ENCODE data around the gene ACAP3. TPM values are rescaled to one million over a fixed set of nuclear protein-coding genes. Genes with fewer than 3 reads are reported as not detected.

ACAP3 gene
- total RNA-seq, 1 donor from 2014 or later, result 16.2 TPM

DNA sequence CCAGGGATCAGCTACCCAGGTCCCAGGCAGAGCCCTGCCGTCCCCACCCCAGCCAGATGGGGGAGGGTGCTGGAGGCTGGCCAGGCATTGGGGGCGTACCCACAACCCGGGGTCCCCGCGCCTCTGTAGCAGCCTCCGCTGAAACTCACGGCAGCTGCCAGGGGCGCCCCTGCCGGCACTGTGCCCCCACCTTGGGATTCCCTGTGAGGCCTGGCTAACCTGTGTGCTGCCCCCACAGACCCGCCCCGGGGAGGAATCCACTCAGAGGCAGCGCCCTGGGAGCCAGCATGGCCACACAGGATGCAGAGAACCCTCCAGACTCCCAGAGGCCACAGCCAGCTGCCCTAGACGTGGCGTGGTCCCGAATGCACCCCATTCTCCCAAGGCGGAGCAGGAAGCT is 37.7 kb upstream of the ACAP3 start:
- DNase-seq (ENCODE audit: low read depth, low spot score), result no peak

DNA sequence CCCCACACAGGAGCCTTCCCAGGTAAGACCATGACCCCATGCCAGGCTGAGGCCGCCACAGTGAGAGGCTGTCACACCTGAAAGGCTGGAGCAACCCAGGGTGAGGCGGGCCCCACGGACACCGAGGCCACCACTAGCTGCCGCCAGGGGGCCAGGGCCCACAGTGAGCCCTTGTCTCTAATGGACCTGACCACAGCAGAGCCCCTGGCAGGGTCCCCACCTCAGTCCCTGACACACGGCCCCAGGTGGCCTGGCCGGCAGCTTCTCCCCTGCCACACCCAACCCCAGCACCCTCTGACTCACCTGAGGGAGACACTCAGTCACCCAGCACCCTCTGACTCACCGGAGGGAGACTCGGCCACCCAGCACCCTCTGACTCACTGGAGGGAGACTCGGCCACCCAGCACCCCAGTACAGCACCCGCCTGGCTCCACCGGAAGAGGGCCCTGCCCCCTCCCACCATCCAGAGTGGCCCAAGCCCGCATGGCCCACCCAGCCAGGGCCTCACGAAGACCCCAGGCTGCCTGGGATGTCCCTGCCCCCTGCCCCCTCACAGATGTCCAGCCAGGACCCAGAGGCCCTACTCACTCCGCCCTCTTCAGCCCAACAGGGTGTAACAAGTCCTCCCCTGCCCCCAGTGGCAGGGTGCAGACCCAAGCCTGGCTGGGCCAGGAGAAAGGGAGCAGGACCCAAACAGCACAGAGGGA is 37.1 kb upstream of the ACAP3 start:
- no peak for DNase-seq (ENCODE audit: low read depth, low spot score)

DNA sequence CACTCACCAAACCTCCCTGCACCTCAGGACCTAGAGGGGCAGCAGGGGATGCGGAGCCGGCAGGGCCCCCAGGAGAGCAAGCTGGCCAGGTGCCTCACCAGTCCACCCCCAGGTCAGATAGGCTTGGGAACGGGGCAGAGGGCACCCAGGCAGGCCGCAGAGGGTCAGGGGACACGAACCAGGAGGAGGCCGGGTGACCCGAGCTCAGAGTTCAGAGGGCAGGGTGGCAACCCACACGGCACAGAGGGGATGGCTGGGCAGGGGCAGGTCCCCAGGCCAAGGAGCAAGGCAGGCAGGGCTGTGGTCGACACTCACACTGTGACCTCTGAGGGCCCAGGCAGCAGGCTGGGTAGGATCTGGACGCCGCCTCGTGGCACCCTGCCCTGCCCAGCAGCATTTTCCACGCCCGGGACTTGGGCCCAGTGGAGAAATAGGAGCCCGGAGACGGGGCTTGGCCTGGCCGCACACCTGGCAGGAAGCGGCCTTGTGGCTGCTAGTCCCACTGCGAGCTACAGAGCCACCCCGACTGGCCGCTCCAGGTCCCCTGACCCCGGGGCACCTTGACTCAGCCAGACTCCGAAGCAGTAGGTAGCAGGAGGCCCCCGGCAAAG is 36.2 kb upstream of the ACAP3 start:
- DNase-seq (ENCODE audit: low read depth, low spot score), result no peak

DNA sequence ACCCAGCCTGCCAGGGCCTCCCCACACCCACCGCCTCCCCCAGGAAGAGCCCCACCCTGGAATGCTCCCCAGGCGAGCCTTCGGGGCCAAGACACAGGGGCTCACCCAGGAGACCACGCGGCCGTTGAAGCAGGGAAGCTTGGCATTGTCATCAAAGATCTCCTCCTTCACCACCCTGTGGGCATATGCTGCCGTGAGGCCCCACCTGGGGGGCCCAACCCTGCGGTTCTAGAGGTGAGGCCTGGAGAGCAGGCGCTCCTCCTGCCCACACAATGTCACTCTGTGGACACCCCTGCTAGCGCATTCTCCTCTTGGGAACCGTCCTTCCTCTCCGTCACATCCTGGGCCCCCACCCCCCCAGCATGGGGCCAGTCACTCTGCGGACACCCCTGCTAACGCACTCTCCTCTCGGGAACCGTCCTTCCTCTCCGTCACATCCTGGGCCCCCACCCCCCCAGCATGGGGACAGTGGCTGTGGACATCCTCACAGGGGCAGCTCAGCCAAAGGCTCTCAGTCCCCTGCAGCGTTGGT is 34.9 kb upstream of the ACAP3 start:
- DNase-seq (ENCODE audit: low read depth, low spot score), result no peak

DNA sequence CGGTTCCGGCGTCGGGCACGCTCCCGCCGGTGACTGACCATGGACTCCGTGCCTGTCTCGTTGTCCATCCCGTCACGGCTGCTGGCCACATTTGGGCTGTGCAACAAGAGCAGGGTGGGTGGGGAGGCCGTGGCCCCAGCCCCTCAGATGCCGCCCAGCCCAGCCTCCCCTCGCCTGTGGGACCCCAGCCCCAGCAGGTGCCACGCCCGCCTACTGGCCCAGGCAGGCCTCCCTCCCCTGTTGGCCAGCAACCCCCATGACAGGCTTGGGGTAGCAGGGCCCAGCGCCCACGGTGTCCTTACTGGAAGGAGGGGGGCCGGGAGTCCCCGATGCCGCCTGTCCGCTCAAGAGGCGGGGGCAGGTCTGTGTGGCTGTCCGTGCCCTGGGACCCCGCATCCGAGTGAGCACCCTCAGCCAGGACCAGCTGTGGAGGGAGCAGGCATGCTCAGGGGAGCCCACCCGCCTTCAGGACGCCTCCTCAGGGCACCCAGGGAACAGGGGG is 34.4 kb upstream of the ACAP3 start:
- DNase-seq (ENCODE audit: low read depth, low spot score), result no peak

DNA sequence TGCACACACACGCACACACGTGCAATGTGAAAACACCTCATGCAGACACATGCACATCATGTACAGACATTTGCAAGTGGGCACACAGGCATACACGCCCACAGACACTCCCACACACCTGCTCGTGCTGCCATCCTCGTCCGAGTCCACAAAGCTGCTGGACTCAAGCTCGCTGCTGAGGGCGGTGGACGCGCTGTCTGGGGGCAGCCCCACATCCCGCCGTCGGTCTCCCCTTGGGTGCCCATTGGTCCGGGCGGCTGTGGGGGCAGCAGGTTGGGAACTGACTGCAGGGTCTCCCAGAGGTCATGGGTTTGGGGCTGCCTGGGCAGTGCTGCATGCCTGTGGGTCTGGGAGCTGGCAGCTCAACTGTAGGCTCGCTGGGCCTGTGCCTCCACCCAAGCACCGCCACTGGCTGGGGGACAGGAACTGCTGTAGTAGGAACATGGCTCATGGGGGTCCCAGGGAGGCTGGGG is 33.9 kb upstream of the ACAP3 start:
- no peak for DNase-seq (ENCODE audit: low read depth, low spot score)

DNA sequence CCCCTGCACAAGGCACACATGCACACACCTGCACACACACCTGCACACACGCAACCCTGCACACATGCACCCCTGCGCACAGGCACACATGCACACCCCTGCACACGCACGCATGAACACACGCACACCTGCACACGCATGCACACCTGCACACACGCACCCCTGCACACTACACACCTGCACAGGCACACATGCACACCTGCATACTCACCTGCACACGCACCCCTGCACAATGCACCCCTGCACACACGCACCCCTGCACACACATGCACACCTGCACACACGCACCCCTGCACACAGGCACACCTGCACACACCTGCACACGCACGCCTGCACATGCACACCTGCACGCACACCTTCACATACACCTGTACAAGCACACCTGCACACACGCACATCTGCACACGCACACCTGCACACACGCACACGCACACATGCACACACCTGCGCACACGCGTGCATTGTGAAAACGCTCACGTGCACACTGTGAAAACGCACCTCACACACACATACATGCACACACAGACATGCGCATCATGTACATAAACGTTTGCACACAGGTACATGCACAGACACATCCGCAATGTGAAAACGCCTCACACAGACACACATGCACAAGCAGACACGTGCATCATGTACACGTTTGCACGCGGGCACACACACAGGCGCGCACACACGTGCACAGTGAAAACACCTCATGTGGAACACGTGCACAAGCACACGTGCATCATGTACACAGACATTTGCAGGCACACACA is 33.2 kb upstream of the ACAP3 start:
- DNase-seq (ENCODE audit: low read depth, low spot score), result no peak

DNA sequence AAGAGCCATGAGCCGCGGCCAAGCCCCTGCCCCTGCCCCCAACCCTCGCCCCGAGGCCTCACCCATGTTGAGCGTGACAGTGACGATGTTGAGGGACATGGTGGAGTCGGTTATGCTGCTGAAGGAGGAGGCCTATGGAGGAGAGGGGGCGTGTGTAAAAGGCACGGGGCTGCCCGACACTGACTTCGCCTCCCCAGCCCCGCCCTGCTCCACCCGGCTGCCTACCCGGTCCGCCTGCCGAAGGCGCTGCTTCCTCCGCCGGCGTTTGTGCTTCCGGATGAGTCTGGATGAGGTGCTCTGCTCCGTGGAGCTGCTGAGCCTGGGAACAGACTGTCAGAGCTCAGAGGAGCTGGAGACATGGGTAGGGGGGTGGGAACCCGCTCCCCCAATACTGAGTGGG is 32.5 kb upstream of the ACAP3 start:
- no peak for DNase-seq (ENCODE audit: low read depth, low spot score)

DNA sequence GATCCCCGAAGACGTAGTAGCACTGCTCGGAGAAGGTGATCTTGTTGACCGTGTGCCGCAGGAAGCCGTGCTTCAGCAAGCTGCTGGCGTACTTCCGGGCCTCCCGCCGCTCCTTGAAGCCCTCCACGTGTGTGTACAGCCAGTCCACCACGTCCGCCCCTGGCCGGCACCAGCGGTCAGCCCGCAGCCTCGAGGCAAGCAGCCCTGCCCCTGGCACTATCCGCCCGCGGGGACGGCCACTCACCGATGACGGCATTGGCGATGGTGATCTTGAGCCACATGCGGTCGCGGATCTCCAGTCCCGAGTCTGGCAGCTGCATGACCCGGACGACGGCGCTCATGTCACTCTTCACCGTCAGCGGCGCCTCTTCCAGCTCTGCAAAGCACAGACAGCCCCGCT is 30.5 kb upstream of the ACAP3 start:
- DNase-seq (ENCODE audit: low read depth, low spot score), result no peak

DNA sequence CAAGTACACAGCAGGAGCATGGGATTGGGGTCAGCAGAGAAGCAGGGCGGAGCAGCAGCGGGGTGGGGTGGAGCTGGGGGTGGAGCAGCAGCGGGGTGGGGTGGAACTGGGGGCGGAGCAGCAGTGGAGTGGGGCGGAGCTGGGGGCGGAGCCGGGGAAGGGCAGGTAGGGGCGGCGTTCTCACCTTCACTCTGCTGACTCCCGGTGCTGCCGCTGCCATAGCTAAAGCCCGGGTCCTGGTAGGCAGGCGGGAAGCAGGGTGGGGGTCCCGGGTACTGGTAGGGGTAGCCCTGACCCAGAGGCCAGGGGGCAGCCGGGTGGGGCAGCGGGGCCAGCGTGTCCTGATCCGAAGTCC is 30.0 kb upstream of the ACAP3 start:
- no peak for DNase-seq (ENCODE audit: low read depth, low spot score)

DNA sequence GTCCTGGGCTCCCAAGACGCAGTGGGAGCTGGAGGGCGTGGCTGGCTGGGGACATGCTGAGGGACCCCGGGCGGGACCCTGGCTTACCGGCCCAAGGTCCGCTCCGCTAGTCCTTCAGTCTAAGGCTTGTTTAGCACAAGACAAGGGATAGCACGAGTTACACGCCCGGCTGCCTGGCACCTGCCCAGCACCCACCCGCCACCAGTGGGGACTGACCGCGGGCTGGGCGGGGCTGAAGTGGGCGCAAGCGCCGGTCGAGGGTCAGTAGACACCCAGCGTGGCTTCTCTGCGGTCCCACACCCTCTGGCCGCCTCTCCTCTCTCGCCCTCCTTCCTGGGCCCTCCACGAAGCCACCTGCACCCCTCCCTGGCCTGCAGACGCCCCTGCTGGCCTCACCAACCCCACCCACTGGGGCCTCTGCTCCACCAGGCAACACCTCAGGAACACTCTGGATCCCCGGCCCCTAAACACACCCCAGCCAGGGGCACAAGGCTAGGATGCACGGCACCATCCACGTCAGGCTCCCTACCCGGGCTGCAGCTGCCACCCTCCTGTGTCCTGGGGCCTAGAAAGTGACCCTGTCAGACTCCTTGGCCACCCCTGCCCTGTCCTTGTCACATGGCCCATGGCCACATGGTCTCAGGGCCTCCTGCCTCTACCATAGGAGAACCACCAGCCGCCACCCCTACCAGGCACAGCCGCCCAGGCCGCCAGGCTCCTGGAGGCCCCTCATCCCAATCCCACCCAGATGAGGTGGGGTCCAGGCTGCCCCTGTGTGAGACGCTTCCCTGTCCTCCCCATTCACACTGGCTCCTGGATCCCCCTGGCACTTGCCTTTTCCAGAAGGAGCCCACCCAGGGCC is 29.4 kb upstream of the ACAP3 start:
- no peak for DNase-seq (ENCODE audit: low read depth, low spot score)

DNA sequence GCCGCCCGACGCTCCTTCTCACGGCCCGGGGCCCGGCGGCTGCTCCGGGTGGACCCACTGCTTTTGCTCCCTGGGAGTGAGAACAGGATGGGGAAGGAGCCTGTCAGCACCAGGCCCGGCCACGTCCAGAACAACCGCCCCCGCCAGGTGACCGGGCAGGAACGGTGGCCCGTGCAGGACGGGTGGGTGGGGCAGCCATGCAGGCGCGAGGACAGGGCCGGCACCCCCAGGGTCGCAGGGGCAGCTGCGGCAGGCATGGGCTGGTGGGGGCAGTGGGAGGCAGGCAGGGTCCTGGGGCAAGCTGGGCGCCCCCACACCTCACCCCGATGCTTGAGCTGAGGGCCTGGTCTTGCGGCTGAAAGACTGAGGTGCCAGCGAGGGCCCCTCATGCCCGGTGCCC is 28.7 kb upstream of the ACAP3 start:
- no peak for DNase-seq (ENCODE audit: low read depth, low spot score)

DNA sequence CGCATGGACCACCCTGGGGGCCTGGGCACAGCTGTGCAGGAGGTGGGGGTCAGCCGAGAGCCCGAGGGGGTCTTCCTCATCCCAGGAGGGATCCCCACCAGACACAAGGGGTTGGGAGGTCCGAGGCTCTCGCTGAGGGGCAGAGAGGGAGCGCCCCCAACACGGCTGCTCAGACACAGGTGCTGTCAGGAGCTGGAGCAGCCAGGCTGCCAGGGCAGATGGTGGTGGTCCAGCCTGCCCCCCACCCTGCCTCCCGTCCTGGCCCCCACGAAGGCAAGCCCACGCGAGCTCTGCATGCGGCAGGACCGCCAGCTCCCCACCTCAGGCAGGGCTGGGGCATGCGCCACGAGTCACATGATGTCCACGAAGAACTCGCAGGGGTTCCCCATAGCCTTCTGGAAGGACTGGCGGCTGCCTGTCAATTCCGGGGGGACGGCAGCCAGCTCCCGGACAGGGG is 28.1 kb upstream of the ACAP3 start:
- DNase-seq (ENCODE audit: low read depth, low spot score), result no peak

DNA sequence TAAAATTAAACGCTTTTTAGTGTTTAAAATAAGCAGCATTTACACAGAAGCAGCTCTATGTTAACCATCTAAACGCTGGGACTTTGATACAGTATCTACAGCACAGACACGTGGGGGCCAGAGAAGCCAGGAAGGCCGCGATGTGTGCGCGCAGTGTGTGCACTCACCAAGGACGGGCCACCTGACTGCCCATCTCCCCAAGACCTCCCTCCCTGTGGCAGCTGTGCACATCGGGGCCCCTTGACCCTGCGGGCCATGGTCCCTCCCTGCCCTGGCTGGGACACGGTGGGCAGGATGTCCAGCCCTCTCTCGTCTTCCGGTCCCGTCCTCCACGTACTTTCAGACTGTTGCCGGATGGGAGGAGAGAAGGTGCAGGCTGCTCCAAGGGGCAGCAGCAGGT is 27.6 kb upstream of the ACAP3 start:
- DNase-seq (ENCODE audit: low read depth, low spot score), result no peak

DNA sequence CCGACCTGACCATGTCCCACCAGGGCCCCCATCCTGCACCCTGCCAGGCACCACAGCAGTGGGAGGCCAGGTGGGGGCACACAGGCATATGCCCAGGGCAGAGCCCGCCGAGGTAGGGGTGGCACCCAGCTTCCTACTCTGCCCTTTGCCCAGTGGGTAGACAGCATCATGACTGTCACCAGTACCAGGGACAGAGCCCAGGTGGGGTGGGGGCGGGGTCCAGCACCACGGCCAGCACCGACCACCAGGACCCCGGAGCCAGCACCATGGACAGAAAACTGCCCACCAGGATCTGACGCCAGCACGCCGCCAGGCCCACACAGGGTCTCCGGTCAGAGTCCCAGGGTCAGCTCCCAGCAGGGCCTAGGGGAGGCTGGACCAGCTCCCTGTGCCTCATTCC is 27.1 kb upstream of the ACAP3 start:
- no peak for DNase-seq (ENCODE audit: low read depth, low spot score)

DNA sequence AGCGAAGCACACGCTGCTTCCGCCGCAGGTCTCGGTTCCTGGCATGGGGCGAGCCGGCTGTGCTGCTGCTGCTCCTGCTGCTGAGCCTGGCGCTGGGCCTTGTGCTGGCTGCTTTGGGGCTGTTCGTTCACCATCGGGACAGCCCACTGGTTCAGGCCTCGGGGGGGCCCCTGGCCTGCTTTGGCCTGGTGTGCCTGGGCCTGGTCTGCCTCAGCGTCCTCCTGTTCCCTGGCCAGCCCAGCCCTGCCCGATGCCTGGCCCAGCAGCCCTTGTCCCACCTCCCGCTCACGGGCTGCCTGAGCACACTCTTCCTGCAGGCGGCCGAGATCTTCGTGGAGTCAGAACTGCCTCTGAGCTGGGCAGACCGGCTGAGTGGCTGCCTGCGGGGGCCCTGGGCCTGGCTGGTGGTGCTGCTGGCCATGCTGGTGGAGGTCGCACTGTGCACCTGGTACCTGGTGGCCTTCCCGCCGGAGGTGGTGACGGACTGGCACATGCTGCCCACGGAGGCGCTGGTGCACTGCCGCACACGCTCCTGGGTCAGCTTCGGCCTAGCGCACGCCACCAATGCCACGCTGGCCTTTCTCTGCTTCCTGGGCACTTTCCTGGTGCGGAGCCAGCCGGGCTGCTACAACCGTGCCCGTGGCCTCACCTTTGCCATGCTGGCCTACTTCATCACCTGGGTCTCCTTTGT is 26.0 kb upstream of the ACAP3 start:
- no peak for DNase-seq (ENCODE audit: low read depth, low spot score)

DNA sequence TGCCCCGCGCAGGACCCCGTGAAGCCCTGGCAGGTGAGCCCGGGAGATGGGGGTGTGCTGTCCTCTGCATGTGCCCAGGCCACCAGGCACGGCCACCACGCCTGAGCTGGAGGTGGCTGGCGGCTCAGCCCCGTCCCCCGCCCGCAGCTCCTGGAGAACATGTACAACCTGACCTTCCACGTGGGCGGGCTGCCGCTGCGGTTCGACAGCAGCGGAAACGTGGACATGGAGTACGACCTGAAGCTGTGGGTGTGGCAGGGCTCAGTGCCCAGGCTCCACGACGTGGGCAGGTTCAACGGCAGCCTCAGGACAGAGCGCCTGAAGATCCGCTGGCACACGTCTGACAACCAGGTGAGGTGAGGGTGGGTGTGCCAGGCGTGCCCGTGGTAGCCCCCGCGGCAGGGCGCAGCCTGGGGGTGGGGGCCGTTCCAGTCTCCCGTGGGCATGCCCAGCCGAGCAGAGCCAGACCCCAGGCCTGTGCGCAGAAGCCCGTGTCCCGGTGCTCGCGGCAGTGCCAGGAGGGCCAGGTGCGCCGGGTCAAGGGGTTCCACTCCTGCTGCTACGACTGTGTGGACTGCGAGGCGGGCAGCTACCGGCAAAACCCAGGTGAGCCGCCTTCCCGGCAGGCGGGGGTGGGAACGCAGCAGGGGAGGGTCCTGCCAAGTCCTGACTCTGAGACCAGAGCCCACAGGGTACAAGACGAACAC is 25.2 kb upstream of the ACAP3 start:
- DNase-seq (ENCODE audit: low read depth, low spot score), result no peak

DNA sequence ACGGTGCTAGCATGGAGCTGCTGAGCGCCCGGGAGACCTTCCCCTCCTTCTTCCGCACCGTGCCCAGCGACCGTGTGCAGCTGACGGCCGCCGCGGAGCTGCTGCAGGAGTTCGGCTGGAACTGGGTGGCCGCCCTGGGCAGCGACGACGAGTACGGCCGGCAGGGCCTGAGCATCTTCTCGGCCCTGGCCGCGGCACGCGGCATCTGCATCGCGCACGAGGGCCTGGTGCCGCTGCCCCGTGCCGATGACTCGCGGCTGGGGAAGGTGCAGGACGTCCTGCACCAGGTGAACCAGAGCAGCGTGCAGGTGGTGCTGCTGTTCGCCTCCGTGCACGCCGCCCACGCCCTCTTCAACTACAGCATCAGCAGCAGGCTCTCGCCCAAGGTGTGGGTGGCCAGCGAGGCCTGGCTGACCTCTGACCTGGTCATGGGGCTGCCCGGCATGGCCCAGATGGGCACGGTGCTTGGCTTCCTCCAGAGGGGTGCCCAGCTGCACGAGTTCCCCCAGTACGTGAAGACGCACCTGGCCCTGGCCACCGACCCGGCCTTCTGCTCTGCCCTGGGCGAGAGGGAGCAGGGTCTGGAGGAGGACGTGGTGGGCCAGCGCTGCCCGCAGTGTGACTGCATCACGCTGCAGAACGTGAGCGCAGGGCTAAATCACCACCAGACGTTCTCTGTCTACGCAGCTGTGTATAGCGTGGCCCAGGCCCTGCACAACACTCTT is 24.5 kb upstream of the ACAP3 start:
- no peak for DNase-seq (ENCODE audit: low read depth, low spot score)
